ENCODE results near the gene PDGFA.
A peak's percentile ranks its signal among the peaks of the same experiment; 100 is the strongest.
"Not testable (repeated sequence)": the region's sequence is repeated elsewhere in the genome, so short reads cannot be mapped to it uniquely, and the experiment has no call there.

The PDGFA gene

DNA sequence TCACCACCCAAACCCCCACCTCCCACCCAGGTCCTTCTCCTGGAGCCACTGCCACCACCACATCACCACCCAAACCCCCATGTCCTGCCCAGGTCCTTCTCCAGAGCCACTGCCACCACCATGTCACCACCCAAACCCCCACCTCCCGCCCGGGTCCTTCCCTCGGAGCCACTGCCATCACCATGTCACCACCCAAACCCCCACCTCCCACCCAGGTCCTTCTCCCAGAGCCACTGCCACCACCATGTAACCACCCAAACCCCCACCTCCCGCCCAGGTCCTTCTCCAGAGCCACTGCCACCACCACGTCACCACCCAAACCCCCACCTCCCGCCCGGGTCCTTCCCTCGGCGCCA is 31.9 kb upstream of the PDGFA start:
- DNase-seq: not testable (repeated sequence)

DNA sequence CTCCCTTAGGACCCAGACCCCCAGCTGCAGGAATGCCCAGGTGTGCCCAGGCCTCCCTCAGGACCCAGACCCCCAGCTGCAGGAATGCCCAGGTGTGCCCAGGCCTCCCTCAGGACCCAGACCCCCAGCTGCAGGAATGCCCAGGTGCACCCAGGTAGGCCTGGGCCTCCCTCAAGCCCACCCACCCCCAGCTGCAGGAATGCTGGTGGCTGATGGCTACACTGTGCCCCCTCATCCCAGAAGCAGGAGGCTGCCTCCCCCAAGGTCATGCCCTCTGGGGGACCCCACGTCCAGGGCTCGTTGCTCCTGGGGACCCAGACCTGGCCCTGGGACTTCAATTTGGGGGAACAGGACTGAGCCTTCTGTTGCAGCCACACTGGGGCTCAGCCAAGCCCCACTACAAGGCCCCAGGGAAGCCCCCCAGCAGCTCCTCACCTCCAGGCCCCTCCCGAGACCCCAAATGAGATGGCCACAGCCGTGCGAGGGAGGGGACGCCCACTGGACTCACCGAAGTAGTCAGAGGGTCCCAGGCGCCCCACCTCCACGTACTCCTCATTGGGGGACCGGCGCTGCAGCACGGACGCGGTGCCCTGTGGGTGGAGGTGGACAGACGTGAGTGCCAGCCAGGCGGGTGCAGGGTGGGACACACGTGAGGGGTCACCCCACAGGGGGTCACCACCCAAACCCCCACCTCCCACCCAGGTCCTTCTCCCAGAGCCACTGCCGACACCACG is 31.4 kb upstream of the PDGFA start:
- DNase-seq: no peak

DNA sequence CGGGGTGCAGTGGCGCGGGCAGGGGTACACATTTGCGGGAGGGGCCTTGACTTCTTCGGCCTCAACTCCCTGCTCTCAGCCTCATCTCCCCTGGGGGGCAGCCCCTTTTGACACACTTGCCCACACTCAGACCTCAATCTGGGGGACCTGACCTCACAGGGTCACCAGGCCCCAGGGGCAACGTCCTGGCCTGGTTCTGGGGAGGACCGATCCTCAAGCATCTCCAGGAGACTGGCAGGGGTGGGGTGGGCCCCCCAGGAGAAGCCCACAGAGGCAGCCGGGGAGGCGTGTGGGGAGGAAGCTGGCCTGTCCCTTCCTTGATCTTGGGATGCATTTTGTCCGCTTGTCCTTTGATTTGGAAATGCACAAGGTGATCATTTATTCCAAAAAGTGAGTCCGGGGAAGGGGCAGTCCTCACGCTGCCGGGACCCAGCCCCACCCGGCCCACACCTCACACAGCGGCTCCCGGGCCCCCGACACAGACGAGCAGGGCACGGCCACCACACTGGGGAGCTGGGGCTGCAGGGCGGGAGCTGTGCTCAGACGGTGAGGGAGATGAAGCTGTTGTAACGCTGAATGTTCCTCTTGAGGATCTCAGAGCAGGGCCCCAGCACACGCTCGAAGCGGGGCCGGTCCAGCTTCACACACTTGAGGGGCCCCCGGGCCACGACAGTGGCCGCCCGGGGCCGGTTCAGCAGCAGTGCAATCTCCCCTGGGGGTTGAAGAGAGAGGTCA is 30.4 kb upstream of the PDGFA start:
- no peak for DNase-seq

DNA sequence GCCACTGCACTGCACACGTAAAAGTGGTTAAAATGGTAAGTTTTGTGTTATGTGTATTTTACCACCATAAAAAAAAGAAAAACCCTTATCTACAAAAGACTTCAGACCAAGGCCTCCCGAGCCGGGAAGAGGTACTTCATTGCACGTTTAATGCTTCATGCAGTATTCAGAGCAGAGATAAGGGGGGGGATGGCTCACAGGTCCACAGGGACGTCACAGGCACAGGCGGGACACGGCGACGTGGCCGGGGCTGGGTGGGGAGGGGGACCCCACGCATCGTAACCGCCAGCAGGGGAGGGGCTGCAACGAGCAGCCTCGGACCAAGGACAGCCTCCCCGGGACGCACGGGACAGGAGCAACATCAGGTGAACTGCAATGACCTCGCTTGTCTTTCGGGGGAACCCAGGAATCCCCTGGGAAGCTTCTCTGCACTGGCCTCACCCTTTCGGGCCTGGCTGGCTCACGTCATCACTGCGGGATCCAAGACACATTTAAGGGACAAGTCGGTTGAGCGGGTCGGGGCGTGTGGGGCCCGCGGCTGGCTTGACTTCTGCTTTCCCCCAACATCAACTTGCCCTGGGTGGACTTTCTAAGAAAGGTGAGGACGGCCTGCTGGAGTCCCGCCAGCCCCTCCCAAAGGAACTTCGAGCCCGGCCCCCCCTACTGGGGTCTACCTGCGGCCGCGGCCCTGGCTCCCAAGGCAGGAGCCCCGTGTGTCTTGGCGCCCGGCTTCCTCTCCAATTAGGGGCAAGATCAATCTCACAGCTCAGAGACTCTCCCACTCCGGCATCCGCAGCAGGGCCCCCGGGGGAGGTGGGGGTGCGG is 29.6 kb upstream of the PDGFA start:
- no peak for DNase-seq

DNA sequence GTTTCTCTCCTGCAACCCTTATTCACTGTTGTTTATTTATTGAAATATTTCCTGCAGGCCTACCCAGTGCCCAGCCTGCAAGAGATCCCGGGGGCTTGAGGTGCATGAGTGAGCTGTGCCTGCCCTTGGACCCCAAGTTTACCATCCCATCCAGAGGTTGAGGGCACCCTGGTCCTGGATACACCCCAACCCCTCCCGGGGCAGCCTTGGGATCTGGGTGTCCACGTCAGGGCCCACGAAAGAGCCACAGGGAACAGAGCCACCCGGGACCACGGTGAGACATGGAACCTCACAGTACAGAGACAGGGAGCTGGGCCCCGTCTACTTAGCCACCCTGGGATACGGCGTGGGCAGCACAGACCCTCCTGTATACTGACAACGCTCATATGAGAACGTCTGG is 28.8 kb upstream of the PDGFA start:
- no peak for DNase-seq

DNA sequence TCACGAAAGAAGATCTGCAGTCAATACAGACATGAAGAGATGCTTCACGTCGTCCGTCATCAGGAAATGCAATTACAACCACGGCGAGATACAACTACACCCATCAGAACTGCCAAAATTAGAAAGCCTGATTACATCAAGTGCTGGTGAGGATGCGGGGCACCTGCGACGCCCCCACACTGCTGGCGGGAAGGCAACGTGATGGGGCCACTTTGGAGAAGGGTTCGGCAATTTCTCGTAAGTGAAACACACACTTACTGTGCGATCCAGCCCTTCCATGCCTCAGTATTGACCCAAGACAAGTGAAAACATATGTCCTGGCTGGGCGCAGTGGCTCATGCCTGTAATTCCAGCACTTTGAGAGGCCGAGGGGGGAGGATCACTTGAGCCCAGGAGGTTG is 25.8 kb upstream of the PDGFA start:
- no peak for DNase-seq

DNA sequence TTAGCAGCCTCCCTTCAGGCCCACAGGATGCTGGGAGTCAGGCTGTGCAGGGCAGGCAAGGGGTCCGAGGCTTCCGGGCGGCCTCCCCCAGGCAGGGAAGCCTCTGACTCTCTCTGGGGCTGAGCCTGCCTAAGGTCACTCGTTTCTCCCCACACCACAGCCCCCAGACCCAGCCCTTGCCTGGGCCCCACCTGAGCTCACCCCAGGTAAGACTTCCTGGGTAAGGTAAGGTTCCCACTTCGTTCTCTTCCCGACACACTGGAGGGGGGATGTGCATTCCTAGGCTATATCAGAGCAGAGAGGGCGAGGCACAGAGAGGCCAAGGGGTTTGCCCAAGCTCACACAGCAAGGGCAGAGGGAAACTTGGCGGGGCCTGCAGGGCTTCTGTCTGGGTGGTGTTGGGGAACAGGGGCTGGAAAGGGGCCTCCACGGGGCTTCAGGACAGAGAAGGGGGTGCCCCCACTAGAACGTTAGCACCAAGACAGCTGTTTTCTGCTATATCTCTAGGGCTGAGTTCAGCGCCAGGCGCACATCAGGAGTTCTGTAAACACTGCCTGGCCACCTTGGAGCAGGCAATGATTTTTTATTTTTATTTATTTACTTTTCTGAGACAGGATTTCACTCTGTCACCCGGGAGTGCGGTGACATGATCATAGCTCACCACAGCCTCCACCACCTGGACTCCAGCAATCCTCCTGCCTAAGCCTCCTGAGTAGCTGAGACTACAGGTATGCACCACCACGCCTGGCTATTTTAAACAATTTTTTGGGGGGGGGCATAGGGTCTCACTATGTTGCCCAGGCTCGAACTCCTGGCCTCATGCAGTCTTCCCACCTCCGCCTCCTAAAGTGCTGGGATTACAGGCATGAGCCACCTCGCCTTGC is 24.9 kb upstream of the PDGFA start:
- DNase-seq: no peak

DNA sequence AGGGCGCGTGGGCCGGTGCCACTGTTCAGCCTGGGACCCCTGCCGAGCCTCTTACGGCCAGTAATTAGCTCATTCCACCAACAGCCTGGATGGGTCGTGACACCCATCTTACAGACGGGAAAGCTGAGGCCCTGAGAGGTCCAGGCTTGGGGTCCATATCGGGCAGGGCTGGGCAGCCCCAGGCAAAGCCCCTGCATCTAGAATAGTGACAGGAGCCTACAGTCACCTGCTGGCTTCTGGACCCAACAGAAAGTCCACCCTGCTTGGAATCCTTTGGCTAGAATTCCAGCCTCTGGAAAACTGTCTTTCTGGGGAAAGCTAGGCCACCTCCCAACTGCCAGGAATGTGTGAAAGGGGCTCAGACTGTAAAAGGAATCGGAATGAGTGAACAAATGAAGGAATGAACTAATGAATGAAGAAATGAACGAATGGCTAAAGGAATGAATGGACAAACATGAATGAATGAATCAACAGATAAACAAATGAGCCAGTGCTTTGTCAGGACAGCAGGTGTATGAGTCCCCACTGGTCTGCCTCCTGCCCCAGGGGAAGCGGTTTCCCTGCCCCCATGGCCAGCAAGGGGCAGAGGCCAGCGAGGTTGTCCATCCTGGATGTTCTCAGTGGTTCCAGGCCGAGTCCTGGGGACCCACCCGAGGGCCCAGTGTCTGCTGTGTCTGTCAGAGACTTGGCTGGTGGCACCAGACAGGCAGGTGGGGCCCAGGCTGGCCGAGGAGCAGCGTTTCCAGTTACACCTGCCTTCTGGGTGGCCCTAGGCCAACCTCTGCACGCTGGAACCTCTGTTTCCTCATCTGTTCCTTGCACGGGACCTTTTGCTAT is 24.1 kb upstream of the PDGFA start:
- no peak for DNase-seq

DNA sequence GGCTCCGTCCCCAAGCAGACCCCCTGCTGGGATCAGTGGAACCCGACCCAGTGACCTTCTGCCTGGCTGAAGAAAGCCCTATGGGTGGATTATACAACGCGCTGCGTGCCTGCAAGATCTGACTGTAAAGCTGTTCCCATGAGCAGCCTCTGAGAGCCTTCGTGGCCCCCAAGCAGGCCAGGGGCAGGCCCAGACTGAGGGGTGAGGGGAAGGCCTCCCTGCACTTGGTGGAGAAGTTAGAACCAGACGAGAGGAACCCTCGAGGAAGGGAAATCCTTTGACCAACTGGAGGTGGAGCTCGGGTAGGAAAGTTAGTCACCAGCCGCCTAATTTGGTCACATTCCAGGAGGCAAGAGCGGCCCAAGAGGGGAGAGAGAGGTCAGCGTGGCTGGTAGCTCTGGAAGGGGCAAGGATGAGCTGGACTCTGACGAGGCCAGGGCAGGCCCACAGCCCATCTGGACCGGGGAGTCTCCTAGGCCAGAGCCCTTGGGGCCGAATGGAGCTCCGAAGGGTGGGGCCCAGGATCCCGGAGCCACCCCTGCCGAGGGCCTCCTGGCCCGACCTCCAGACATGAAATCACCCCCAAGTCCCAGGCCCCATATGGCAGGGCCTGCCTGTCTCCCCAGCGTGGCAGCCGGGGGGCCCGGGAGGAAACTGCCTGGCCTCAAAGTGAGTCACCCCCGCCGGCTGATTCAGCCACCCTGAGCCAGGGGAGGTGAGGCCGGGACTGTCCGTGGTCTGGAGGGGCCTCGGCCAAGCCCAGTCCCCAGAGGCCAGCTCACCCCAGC is 23.3 kb upstream of the PDGFA start:
- peak; percentile 29 for DNase-seq

DNA sequence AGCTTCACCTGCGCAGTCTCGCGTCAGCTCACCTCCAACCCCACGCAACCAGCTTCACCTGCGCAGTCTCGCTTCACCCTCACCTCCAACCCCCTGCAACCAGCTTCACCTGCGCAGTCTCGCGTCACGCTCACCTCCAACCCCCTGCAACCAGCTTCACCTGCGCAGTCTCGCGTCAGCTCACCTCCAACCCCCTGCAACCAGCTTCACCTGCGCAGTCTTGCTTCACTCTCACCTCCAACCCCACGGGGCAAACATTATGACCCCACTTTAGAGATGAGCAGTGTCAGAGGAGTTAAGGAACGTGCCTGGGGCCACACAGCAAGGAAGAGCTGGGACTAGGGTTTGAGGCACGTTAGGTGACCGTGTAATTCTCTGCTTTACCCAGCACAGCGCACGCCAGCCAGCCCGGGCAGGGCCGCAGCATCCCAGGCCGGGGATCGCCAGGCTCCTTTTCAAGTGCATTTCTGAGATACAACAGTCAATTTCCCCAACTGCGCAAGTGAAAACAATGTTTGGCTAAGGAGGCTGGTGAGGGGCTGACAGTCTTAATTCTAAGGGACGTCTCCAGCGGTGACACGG is 22.6 kb upstream of the PDGFA start:
- no peak for DNase-seq

DNA sequence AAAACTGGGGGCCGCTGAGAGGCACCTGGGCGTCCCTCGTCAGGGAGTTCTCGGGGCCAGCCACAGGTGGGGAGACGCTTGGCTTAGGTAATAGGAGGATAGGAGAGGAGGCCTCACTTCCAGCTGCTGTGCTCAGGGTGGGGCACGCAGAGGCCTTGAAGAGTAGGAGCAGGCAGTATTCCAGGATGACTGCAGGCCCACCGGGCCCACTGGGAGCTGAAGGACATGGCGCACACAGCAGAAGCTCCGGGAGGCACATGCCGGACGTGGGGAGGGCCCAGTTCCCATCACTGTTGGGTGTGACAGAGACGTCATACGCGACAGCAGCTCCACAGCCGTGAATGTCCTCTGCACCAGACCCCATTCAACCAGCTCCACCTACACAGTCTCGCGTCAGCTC is 22.0 kb upstream of the PDGFA start:
- DNase-seq: no peak

DNA sequence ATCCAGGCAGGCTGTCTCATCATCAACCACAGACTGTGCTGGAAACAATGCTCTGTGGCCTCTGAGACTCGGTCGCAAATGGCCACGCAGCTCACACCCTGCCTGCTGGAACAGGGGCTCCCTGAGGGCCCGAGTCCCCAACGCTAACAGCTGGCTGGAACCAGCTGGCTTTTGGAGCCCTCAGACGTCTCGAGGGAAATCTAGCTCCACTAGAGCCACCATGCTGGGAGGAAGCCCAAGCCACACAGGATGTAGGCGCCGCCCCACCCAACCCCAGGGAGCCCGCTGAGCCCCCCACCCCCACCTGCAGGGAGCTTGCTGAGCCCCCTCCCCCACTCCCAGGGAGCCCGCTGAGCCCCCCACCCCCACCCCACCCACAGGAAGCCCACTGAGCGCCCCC is 21.4 kb upstream of the PDGFA start:
- no peak for DNase-seq

DNA sequence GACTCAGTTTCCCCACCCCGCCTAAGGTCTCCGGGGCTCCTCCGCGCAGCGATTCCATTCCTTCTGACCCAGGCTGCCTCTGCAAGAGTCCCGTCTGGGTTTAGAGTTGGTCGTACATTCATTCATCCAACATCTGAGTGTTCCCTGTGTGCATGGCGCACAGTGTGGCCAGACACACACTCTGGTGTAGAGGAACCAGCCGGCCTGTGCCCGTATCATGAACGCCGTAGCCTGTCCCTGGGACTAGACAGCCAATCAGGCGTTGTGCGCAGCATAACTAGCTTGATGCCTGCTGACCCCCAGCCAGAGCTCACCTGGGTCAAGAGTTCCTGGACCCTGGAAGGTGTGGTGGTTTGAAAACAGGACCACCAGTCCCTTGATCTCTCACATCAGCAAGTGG is 20.9 kb upstream of the PDGFA start:
- no peak for DNase-seq

DNA sequence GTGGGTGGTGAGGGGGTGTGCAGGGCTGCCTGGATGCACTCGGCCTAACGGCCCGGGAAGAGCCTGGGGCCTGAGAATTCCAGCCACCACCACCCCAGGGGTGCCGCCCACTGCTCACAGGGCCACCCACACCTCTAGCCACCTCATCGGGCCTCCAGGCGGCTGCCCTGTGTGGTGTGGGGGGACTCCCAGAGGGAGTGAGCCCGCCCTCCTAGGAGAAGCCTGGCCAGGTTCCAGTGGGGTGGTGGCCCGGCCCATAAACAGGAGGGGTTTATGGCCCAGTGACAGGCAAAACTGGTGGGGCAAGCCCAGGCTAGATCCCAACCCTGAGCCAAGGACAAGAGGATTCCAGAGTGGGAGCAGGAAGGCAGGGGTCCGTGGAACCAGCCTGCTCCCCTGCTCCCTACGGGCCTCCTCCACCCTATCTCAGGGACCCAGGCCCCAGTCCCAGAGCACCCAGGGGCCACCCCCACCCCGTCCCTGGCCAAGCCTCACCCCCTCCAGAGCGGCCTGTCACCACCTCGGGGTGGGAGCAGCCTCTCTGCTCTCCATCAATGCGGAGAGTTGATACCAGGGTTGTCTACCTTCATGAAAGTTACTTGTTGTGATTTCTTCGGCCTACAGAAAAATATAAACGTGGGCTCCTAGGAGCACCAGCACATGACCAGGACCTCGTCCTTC is 20.2 kb upstream of the PDGFA start:
- no peak for DNase-seq

DNA sequence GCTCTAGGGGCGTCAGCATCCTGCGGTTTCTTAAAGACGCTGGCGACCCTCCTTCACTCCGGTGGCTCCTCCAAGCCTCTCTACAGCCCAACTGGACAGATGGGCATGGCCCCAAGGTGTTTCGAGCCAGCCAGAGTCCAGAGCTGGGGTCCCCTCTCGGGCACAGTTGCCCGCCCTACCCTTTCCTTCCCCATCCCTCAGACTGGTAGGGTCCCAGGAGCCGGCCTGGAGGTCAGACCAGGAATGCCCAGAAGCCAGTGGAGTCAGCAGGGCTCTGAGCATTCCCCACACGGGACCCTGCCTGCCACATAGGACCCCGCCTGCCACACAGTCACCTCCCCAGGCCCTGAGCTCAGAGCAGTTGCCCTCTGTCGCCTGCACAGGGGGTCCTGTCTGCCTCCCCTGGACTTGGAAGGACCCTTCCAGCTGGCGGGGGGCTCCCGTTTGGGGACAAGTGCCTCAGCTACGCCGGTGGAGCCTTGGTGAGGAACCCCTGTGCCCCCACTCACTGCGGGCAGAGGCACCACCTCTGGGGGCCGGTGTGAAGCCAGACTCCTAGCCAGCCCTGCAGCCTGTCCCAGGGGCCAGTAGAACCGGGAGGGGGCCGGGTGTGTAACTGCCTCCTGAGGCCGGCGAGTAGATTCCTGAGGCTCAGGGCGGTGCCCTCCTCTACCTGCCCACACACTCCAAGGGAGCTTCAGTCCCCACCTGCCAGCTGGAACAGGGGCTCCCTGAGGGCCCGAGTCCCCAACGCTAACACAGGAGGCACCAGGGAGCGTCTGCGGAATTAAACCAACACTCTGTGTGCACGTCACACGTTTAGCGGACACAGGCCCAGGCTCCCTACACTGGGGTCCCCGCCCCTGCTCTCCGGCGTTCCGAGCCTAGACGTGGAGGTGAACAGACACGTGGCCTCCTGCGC is 19.4 kb upstream of the PDGFA start:
- no peak for DNase-seq

DNA sequence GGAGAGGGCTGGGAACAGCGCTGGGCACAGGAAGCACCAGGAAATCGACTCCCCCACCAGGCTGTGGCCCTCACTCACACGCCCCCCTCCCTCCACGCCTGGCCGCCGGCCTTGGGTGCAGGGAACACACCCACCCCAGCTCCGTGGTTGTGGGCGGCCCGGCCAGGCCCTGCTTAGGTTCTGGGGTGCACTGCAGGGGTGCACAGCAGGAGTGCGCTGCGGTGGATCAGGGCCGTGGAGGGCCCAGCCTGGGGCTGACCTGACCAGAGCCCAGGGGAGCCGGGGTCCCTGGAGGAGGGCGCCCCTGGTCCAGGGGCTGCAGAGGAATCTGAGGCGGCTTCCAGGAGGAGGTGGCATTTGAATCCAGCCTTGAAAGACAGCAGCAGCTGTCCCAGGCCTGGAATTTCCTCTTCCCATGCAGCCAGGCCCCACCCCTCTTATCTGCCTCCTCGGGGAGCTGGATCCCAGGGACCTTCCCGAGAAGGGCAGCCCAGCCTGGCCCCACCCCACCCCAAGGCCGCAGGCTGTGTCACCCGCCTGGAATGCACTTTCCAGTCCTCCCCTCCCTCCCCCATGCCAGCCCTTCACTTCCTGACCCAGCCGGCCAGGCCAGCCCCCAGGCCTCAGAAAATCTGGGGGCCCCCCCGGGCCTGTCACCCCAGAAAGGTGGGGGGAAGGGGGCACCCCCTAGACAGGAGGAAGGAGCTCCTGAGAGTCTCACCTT is 18.4 kb upstream of the PDGFA start:
- DNase-seq: no peak

DNA sequence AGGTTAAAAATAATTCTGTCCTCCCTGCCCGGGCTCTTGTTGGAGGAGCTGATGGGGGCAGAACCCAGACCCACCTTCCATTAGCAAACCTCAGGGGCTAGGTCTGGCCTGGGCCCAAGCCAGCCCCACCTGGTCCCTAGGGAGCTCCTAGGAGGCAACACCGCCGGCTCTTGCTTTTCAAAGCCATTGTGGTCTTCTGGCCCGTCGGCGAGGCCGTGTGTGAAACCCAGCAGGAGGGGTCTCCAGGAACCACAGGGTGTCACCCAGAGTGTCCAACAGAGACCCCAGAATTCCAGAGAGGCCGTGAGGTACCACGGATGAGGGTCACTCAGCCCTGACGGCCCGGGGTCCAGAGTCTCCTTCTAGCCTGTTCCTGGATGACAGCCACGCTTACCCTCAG is 16.6 kb upstream of the PDGFA start:
- no peak for DNase-seq

DNA sequence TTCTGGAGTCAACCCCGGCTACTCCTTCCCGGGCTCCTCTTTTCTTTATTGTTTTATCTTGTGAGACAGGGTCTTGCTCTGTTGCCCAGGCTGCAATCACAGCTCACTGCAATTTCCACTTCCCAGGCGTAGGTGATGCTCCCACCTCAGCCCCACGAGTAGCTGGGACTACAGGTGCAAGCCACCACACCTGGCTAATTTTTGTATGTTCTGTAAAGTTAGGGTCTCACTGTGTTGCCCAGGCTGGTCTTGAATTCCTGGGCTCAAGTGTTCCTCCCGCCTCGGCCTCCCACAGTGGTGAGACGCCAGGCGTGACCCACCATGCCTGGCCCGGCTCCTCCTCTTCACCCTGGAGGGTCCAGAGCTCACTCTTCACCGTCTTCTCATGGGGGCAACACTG is 15.3 kb upstream of the PDGFA start:
- DNase-seq: no peak
